ENCODE results near the gene SLC16A1.
A peak's percentile ranks its signal among the peaks of the same experiment; 100 is the strongest.
"Not testable (repeated sequence)": the region's sequence is repeated elsewhere in the genome, so short reads cannot be mapped to it uniquely, and the experiment has no call there.

SLC16A1 gene

DNA sequence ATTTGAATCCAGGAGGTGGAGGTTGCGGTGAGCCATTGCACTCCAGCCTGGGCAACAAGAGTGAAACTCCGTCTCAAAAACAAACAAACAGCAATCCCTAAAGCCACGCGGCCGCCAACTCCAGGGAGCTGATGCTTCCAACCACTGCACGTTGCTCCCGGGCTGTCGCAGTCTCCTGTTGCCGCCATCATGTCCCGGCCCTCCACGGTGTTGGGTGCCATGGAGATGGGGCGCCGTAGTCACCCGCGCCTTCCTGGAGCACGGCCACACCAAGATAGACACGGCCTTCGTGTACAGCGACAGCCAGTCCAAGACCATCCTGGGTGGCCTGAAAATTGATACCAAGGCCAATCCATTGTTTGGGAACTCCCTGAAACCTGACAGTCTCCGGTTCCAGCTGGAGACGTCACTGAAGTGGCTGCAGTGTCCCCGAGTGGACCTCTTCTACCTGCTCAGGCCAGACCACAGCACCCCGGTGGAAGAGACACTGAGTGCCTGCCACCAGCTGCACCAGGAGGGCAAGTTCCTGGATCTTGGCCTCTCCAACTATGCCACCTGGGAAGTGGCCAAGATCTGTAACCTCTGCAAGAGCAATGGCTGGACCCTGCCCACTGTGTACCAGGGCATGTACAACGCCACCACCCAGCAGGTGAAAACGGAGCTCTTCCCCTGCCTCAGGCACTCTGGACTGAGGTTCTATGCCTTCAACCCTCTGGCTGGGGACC, 32.6 kb downstream of the SLC16A1 start:
- DNase-seq, result no peak

DNA sequence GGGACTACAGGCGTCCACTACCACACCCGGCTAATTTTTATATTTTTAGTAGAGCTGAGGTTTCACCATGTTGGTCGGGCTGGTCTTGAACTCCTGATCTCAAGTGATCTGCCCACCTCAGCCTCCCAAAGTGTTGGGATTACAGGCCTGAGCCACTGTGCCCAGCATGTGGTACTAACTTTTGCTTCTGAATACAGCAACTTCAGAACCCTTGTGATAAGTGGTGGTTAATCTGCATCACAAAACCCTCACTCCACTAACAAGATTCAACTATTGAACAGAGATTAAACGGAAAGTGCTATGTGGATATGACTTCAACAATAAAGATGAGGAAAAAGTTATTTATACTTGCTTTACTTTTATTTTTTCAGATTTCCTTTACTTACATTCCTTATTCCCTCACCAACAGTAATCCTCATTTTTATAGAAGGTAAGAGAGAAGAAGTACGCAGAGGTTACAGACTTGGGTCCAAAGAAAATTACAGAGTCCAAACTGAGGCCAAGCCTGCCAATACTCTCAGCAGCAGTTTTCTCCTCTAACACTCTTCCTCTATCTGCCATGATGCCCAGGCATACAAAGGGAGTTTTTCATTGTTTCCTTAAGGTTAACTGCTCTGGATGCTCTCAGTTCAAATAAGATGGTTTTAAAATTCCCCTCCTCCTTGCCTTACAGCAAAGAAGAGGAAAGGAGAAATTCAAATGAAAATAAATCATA, 44.3 kb downstream of the SLC16A1 start:
- no peak for DNase-seq

DNA sequence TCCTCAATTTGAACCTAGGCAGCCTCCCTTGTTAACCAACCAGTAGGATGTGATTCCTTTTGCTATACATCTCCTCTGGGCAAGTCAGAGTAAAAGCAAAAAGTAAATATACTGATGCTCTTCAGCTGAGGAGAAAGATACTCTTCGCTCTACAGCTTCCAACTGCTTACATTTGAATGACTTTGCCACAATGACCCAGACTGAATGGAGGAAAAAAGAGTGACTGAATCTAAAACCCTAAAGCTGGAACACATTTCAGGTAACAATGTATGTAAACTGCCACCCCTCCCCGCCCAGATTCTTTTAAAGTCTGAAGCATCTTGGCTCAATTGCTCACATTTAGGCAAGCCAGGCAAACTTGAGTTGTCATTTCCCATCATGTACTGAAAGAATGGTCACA, 46.1 kb downstream of the SLC16A1 start:
- no peak for DNase-seq

DNA sequence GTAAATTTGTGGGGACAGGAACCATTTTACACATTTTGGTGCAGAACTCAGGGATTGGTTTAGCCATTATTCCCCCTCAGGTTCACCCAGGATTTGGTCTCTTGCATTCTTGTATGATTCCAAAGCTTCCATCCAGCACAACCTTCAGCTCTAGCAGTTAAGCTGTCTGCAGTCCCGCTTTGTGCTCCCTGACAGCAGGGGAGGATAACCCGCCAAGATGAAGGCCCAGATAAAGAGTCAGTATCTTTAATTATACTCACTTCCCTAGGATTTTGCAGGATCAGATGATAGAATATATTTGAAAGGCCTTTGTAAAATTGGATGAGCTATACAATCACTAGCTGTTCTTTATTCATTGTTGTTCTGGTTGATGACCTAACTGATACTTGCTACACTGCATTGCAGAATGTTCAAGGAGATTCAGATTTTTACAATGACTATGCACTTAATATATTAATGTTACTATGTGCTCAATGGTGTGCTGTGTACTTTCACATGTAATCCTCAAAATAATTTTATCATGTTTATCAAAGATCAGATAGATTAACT, 49.8 kb downstream of the SLC16A1 start:
- no peak for DNase-seq

DNA sequence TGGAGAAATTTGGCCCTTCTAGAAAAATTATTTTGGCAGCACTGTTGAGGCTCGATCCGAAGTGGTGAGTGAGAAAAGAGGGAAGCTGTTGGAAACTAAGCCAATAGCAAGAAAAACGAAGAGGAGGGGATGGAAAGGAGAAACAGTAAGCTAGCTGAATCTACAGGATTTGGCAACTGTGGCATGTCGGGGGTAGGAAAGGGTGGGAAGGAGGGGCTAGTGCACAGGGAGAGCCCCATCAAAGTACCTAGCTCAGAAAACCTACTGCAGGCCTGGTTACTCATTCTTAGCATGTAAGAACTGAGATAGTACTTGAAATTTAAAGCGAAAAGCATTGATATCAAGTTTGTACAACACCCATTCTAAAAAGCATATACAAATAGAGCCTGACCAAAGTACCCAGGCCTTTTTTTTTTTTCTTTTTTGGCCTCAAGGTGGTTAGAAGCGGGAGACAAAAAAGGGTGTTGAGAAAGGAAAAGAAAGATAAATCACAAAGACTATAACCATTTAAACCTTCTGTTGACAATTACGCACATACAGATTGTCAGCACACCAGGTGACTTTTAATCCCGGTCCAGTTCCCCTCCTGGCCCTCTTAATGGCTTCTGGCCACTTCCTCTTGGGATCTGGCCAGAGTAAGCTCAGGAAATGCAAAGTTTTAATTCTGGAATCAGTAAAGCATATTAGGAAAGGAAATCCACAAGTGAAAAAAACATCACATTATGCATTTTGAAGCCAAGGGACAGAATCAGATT, 50.4 kb downstream of the SLC16A1 start:
- no peak for DNase-seq

DNA sequence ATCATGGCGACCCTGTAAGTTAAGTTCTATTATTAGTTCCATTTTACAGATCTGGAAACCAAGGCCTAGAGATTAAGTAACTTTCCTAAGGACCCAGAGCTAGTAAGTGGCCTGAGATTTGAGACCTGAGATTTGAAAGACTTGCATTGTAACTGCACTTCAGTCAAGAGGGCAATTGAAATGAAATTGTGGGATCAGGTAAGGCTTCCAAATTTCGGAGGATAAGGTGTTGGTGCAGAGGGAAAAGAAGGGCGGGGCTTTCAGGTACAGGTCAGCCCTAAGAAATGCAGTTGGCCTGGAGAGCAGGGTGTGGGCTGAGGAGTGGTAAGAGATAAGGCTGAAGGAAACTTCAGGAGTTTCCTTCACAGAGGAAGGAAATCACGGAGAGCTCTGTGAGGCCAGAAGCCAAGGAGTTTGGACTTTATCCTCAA, 51.1 kb downstream of the SLC16A1 start:
- DNase-seq, result no peak

DNA sequence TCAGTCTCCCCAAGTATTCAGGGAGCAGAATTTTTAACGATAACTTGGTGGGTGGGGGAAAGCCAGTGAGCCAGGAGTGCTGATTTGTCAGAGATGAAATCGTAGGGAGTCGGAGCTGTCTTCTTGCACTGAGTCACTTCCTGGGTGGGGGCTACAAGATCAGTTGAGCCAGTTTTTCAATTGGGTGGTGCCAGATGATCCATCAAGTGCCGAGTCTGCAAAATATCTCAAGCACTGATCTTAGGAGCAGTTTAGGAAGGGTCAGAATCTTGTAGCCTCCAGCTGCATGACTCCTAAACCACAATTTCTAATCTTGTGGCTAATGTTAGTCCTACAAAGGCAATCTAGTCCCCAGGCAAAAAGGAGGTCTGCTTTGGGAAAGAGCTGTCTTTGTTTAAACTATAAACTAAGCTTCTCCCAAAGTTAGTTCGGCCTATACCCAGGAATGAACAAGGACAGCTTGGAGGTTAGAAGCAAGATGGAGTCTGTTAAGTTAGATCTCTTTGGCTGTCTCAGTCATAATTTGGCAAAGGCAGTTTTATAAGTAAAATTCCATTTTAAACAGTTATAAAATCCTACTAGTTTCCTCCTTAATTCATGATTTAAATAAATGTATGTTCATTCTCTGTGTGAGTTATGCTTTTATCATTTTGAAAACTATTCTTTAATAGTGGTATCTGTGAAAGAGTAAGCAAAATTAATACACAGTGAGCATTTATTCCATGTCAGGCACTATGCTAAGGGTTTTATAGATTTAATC, 51.7 kb downstream of the SLC16A1 start:
- no peak for DNase-seq

DNA sequence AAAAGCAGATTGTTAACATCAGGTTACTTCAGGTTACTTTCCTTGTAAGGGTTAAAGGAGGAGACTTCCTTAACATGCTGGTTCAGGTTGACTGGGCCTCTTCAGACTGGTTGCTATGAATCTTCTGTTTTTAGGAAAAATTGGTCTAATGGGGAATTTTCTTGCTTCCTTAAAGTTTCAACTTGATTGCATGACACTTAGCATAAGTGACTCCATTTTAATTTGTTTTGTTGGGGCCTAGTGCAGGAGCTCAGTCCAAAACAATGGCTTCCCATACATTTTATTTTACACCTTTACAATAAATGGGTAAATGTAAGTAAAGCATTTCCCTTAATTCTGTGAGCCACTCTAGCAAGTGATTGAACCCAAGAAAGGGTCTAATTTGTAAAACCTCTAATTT, 53.8 kb downstream of the SLC16A1 start:
- DNase-seq, result no peak

DNA sequence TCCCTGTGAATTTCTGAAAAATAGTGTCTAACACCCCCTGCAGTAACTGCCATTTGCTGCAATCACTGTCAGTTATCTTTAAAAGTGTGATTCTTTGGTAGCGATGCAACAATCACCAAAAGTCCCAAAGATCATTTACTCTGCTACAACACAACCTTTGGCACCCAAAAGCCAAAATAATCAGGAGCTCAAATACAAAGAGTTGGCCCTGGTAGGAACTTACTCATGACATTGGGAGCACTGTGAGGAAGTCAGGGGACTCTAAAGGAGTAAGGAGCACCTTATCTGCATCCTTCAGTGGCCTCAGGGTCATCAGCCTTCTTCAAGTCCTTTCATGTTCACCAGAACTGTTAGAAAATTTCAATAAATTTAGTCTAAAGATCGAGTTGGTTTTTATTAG, 54.6 kb downstream of the SLC16A1 start:
- DNase-seq, result no peak

DNA sequence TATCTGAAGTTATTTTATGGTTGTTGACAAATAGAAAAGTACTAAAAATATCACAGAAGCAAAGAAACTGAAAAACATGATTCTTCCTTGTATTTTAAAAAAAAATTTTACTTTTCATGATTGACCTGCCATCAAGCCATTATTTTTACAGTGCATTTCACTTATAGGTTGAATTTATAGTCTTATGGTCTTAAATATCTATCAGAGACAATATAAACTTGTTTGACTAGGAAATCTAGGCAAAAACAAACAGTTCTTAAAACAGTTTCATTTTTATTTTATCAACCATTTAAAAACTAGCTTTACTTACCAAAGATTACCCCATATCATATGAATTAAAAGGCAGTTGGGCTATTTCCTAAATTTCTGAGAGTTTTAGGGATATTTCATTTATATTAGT, 59.2 kb downstream of the SLC16A1 start:
- DNase-seq, result no peak

DNA sequence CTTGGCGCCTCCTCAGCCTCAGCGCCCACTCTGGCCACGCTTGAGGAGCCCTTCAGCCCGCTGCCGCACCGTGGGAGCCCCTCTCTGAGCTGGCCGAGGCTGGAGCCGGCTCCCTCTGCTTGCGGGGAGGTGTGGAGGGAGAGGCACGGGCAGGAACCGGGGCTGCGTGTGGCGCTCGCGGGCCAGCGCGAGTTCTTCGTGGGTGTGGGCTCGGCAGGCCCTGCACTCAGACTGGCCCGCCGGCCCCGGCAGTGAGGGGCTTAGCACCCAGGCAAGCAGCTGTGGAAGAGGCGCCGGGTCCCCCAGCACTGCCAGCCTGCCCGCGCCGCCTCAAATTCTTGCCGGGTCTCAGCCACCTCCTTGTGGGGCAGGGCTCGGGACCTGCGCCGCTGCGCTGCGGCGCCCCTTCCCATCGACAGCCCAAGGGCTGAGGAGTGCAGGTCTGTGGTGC, 61.4 kb downstream of the SLC16A1 start:
- no peak for DNase-seq

DNA sequence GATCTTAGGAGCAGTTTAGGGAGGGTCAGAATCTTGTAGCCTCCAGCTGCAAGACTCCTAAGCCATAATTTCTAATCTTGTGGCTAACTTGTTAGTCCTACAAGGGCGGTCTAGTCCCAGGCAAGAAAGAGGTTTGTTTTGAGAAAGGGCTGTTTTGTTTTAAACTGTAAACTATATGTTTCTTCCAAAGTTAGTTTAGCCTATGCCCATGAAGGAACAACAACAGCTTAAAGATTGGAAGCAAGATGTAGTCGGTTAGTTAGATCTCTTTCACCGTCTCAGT, 62.0 kb downstream of the SLC16A1 start:
- DNase-seq, result no peak

DNA sequence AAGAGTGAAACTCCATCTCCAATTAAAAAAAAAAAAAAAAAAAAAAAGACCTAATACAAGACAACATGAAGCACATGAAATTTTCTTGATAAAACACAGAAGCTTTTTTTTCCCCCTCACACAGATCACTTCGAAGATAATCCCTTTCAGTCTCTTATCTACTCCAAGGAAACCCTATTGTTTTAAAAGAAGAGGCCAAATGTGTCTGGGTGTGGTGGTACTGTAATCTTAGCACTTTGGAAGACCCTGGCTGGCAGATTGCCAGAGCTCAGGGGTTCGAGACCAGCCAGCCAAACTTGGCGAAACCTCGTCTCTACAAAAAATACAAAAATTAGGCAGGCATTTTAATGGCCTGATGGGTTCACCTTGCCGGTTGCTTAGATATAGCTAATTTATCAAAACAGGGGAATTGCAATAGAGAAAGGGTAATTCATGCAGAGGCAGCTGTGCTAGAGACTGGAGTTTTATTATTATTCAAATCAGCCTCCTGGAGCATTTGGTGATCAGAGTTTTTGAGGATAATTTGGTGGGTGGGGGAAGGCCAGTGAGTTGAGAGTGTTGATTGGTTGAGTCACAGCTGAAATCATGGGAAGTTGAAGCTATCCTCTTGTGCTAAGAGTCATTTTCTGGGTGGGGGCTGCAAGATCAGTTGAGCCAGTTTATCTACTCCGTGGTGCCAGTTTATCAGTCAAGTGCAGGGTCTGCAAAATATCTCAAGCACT, 62.5 kb downstream of the SLC16A1 start:
- DNase-seq, result no peak

DNA sequence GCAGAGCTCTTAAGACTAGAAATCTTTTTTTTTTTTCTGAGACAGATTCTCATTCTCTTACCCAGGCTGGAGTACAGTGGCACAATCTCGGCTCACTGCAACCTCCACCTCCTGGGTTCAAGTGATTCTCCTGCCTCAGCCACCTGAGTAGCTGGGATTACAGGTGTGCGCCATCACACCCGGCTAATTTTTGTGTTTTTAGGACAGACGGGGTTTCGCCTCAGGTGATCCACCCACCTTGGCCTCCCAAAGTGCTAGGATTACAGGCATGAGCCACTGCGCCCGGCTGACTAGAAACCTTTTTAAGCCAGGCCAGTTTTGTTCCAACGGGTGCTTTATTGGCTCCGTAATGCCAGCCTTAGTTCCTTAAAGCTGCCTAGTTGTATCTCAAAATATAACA, 66.1 kb downstream of the SLC16A1 start:
- not testable (repeated sequence) for DNase-seq

DNA sequence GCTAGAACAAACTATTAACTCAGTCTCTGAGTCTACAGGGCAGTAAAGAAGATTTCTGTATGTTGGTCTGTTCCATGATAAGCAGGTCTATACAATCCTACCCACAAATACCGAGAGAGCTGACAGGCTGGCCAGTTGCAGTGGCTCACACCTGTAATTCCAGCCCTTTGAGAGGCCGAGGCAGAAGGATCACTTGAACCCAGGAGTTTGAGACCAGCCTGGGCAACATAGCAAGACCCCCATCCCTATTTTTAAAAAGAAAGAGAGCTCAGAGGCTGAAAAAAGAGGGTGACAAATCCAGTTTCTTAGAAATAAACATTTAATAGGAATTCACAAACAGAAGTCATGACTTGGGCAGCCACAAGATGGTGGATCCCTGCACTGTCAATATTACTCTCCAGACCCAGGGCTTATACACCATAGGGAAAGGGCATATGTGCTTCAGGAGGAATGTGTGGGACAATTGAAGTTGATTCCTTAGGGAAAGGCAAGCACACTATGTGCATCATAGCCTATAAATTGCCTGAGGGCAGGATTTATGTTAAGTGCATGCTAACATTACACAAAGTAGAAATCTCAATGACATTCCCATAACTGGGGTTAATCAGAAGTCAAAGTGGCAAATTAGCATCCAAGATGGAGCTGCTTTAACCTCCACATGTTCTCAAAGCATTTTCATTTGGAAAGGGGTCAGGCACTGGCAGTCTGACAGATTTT, 66.8 kb downstream of the SLC16A1 start:
- no peak for DNase-seq

DNA sequence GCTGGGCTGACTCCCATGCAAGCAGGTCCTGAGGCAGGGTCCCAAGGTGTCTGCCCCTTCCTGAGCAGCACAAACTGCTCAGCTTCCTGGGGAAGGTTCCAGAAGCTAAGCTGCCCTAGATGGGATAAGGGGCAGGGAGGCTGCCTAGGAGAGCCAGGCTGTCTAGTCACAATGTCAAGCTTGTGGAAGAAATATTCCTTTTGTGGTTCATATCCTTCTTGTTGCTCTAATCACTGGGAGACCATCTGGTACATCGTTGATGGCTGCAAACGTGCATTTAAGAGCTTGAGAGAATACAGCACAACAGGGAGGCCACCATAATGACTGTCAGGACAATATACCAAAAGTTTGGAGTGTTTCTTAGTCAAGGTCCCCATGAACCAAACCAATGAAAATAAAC, 67.4 kb downstream of the SLC16A1 start:
- DNase-seq, result peak; percentile 12

DNA sequence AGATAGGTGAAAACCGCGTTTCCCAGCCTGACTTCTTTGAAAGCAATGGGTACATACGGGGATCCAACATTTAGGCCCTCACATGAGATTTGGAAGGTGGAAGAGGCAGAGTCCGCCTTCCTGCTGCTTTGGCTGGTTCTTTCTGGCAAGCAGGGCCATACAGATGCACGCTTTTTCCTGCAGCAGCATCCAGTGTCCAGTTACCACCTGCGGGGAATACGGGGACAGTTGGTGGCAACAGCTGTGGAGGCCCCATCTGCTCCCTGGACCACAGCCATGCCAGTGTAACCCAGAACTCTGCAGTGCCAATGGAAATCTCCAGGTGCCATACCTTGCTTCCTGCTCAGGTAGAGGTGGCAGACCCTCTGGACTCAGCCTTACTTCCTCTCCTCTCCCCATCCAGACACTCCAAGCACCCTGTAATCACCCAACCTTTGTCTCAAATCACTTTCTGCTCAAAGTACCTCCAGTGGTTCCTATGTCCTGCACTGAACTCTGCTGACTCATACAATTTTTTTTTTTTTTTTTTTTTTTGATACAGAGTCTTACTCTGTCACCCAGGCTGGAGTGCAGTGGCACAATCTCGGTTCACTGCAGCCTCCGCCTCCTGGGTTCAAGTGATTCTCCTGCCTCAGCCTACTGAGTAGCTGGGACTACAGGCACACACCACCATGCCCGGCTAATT, 68.3 kb downstream of the SLC16A1 start:
- DNase-seq, result no peak

DNA sequence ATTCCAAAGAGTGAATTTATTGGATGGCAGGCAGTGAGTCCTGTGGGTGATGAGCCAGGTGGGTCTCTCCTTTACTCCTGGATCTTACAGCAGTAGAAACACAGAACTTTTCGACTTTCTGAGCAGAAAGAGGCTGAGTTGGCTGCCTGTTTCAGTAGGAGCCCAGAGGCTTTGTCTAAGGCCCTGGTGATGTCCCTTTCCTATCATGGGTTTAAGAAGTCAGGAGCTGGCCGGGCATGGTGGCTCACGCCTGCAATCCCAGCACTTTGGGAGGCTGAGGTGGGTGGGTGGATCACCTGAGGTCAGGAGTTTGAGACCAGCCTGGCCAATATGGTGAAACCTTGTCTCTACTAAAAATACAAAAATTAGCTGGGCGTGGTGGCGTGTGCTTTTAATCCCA, 71.0 kb downstream of the SLC16A1 start:
- not testable (repeated sequence) for DNase-seq

DNA sequence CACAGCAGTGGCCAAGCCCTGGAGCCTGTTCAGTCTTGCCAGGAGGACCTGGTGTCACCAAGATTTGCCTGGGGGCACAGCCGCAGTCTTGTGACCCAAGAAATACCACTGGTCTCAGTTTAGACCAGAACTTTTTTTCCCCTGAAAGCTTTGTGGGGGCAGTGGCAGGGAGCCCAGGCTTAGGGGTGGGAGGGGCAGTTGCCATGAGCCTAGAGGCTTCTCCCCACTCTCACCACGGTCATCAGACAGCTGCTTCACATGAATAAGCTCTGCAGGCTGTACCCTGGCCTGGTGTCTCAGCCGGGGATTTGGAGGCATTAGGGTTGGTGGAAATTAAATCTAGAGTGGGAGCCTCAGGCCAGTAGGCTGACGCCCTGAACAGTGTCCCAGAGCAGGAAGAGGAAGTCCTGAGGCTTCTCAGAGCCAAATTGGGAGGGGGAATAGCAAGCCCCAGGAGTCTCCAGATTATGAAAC, 73.7 kb downstream of the SLC16A1 start:
- DNase-seq, result no peak

DNA sequence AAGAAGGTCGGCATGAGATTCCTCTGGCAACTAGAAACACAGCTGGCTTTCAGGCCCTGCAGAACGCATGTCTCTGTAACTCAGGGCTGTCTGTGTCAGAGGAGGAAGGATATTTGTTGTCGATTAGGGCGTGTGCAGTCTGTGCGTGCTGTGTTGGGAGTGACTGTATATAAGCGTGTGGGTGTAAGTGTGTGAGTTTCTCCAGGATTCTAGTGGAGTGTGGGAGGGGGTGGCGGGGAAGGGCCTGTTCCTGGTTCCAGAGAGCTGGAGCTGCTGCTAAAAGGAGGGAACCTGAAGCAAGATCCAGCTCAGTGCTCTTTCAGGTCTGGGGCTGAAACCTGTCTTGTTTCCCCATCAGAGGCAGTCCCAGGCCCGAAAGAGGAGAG, 74.3 kb downstream of the SLC16A1 start:
- DNase-seq, result no peak

DNA sequence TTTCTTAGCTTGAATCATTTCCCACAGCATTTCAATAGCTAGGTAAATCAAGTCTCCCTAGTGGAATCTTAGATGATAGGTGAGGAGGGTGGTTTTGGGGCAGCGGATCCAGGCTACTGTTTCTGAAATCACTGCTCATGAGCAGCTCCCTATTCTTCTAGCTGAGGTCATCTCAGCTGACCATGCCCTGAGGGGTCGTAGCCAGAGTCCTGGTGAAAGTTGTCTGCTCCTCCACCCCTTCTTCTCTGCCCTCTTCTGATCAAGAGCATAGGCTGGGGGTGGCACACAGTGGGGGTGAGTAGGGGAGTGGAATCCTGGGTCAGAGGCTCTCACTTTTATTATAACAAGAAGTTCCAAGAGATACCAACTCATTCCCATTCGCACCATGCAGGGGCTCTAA, 76.2 kb downstream of the SLC16A1 start:
- no peak for DNase-seq
